Vagina (tissue), 2 donors: ENCODE measurements around the gene CENPV. TPM values are rescaled to one million over a fixed set of nuclear protein-coding genes. Genes with fewer than 3 reads are reported as not detected.
"Not testable (repeated sequence)": the region's sequence is repeated elsewhere in the genome, so short reads cannot be mapped to it uniquely, and the experiment has no call there.

Source experiments
- DNase-seq, 2 donors: peaks; one replicate each; pipeline ENCODE4 v3.0.0-alpha.2; 2017; ENCODE audit errors: extremely low spot score in 2 of 2
- H3K27ac ChIP-seq: fragments of 200-600 bp; sonication (generic); one replicate; pipeline ENCODE4 v1.5.1; 2019
- H3K27me3 ChIP-seq: fragments of 200-600 bp; sonication (generic); one replicate; pipeline ENCODE4 v1.5.1; 2019
- H3K36me3 ChIP-seq, 2 donors: fragments of 200-600 bp; sonication (generic); one replicate each; pipeline ENCODE4 v1.5.1; 2017 to 2019
- H3K4me1 ChIP-seq: fragments of 200-600 bp; sonication (generic); one replicate; pipeline ENCODE4 v1.5.1; 2019
- H3K4me3 ChIP-seq, 2 donors: fragments of 200-600 bp; sonication (generic); 1 replicate in 1 of 2; 2 replicates in 1 of 2; pipeline ENCODE4 v1.5.1; 2016 to 2019
- H3K9me3 ChIP-seq: fragments of 200-600 bp; sonication (generic); one replicate; pipeline ENCODE4 v1.5.1; 2019
- CTCF ChIP-seq, 3 experiments: fragments of 450-650 bp in 2 of 3; fragments of 200-600 bp in 1 of 3; sonication (generic) in 1 of 3; IDR thresholded peaks; one replicate each; pipeline ENCODE4 v1.5.1; 2017 to 2019; ENCODE audit warnings: antibody characterized with exemption in 3 of 3, mild to moderate bottlenecking in 2 of 3, moderate library complexity in 2 of 3
- POLR2A ChIP-seq, 2 donors: fragments of 450-650 bp; IDR thresholded peaks; one replicate each; pipeline ENCODE4 v1.6.1; 2017; ENCODE audit warnings: antibody characterized with exemption in 2 of 2, mild to moderate bottlenecking in 2 of 2, moderate library complexity in 2 of 2
- POLR2AphosphoS5 ChIP-seq, 2 donors: sonication (generic); formaldehyde crosslinking; IDR thresholded peaks; one replicate each; pipeline ENCODE4 v1.9.0; 2017; ENCODE audit warnings: antibody characterized with exemption in 2 of 2, mild to moderate bottlenecking in 2 of 2, low read depth in 1 of 2; ENCODE audit not compliant: insufficient read depth in 1 of 2
- intact Hi-C: fragments of 100-400 bp; cut with DNase I; formaldehyde crosslinking; loops from one replicate; pipeline ENCODE4 v1.15.1; 2023
- total RNA-seq: library from RNA; depleted of rRNA; stranded (reverse); fragments of >200 nt; gene quantifications from one replicate; pipeline ENCODE4 v1.2.3, GENCODE V29; 2016

The CENPV gene
- total RNA-seq, 1 donor from 2014 or later = 4.2 TPM

GRCh38 chr17:16313139-16314090 lies 39.9 kb downstream of the CENPV start:
- H3K9me3 ChIP-seq = no peaks in the 10 kb centered on the region
- no peaks in the 10 kb centered on the region for H3K4me1 ChIP-seq
- H3K36me3 ChIP-seq = no peaks in the 10 kb centered on the region
- DNase-seq = no peak
- intact Hi-C loops = loop anchor here (1.0 kb wide), 1 partner anchor 11 kb away; no protein-coding TSS in a partner anchor
- no peak overlapping the region for H3K4me3 ChIP-seq
- no peak overlapping the region for H3K27ac ChIP-seq
- H3K27me3 ChIP-seq = no peaks in the 10 kb centered on the region
- TF ChIP-seq POLR2AphosphoS5 (IDR thresholded peaks at IDR 0.05; ENCODE audit: insufficient read depth in 1 of 2, low read depth in 1 of 2) (no peak), POLR2A (IDR thresholded peaks at IDR 0.05) (no peak), CTCF (IDR thresholded peaks at IDR 0.05) (no peak)

- H3K27me3 ChIP-seq, H3K4me3 ChIP-seq, intact Hi-C loops: not testable (repeated sequence)
These were observed 41.2 kb downstream of the CENPV start for GRCh38 chr17:16312061-16312460.

GRCh38 chr17:16306211-16306610 lies 47.1 kb downstream of the CENPV start:
- Histone ChIP-seq H3K36me3 (peaks cover 0 to 6% of the 10 kb centered on the region in 2 donors), H3K27me3 (no peaks in the 10 kb centered on the region), H3K4me3 (no peak overlapping the region), H3K9me3 (no peaks in the 10 kb centered on the region), H3K27ac (no peak overlapping the region), H3K4me1 (no peaks in the 10 kb centered on the region)
- TF ChIP-seq POLR2AphosphoS5 (IDR thresholded peaks at IDR 0.05; ENCODE audit: insufficient read depth in 1 of 2, low read depth in 1 of 2) = no peak
- no peak for TF ChIP-seq CTCF (IDR thresholded peaks at IDR 0.05)
- TF ChIP-seq POLR2A (IDR thresholded peaks at IDR 0.05) = no peak
- DNase-seq = no peak
- intact Hi-C loops = no loop called here

More at GRCh38 chr17:16312061-16312460, 41.2 kb downstream of the CENPV start:
- not testable (repeated sequence) for DNase-seq, H3K36me3 ChIP-seq, H3K27ac ChIP-seq, H3K4me1 ChIP-seq, H3K9me3 ChIP-seq

GRCh38 chr17:16304830-16305229 lies 48.4 kb downstream of the CENPV start:
- DNase-seq = no peak

GRCh38 chr17:16302856-16303255 lies 50.4 kb downstream of the CENPV start:
- no peak overlapping the region for H3K4me3 ChIP-seq
- no peaks in the 10 kb centered on the region for H3K4me1 ChIP-seq
- no peak for TF ChIP-seq POLR2A (IDR thresholded peaks at IDR 0.05)
- TF ChIP-seq POLR2AphosphoS5 (IDR thresholded peaks at IDR 0.05; ENCODE audit: insufficient read depth in 1 of 2, low read depth in 1 of 2) = no peak
- intact Hi-C loops = no loop called here
- no peak for DNase-seq
- H3K27me3 ChIP-seq = no peaks in the 10 kb centered on the region
- peaks cover 0 to 6% of the 10 kb centered on the region in 2 donors for H3K36me3 ChIP-seq
- H3K27ac ChIP-seq = no peak overlapping the region
- no peaks in the 10 kb centered on the region for H3K9me3 ChIP-seq

More at GRCh38 chr17:16304830-16305229, 48.4 kb downstream of the CENPV start:
- Histone ChIP-seq H3K27me3 (no peaks in the 10 kb centered on the region), H3K36me3 (peaks cover 0 to 6% of the 10 kb centered on the region in 2 donors), H3K4me1 (no peaks in the 10 kb centered on the region), H3K27ac (no peak overlapping the region), H3K9me3 (no peaks in the 10 kb centered on the region), H3K4me3 (no peak overlapping the region)
- no peak for TF ChIP-seq CTCF (IDR thresholded peaks at IDR 0.05)
- TF ChIP-seq POLR2AphosphoS5 (IDR thresholded peaks at IDR 0.05; ENCODE audit: insufficient read depth in 1 of 2, low read depth in 1 of 2) = no peak
- TF ChIP-seq POLR2A (IDR thresholded peaks at IDR 0.05) = no peak
- intact Hi-C loops = no loop called here
